ENCODE data around the gene HDAC7. TPM values are rescaled to one million over a fixed set of nuclear protein-coding genes. Genes with fewer than 3 reads are reported as not detected.

Gene HDAC7
- total RNA-seq, 1 donor = 47.9 TPM

DNA sequence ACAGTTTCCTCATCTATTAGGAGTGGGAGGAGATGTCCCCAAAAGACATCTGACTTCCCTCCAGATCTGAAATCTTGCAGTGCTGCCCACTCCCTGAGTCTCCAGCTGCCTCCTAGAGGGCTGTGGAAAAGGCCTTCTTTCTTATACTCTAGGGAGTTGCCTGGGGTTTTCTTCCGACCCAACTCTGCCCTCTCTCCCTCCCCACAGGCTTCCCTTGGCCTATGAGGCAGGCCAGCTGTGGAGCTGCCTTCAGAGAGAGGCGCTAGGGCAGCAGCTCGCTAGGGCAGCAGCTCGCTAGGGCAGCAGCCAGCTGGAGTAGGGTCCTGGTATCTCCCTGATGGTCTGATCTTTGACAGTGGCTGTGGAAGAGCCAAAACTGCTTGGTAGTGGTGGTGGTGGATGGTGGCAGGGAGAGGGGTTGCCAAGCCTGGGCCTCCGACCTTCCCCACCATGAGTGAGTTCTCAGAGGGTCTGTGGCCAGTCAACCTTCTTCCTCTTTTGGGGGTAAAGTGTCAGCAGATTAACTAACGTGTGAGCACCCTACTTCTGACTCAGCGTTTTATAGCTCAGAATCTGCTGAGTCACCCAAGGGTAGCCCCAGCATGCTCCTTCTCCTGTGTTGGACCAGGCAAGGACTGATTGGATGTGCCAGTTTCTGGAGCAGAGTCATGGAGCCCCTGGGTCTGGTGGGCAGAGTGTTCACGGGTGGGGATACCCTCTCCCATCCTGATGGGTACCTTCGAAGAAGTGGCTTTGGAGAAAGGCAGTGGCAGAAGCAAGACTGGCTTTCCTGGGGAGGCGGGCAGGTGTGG is 44.4 kb downstream of the HDAC7 start:
- TF ChIP-seq, protein P1, sequence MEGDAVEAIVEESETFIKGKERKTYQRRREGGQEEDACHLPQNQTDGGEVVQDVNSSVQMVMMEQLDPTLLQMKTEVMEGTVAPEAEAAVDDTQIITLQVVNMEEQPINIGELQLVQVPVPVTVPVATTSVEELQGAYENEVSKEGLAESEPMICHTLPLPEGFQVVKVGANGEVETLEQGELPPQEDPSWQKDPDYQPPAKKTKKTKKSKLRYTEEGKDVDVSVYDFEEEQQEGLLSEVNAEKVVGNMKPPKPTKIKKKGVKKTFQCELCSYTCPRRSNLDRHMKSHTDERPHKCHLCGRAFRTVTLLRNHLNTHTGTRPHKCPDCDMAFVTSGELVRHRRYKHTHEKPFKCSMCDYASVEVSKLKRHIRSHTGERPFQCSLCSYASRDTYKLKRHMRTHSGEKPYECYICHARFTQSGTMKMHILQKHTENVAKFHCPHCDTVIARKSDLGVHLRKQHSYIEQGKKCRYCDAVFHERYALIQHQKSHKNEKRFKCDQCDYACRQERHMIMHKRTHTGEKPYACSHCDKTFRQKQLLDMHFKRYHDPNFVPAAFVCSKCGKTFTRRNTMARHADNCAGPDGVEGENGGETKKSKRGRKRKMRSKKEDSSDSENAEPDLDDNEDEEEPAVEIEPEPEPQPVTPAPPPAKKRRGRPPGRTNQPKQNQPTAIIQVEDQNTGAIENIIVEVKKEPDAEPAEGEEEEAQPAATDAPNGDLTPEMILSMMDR (IDR thresholded peaks at IDR 0.05; ENCODE audit: insufficient read depth, low read depth, low read length) = no peak
- peak; percentile 55 for DNase-seq (ENCODE audit: low read depth)
- H3K4me3 ChIP-seq (ENCODE audit: low read depth, low read length) = no peak overlapping the region

DNA sequence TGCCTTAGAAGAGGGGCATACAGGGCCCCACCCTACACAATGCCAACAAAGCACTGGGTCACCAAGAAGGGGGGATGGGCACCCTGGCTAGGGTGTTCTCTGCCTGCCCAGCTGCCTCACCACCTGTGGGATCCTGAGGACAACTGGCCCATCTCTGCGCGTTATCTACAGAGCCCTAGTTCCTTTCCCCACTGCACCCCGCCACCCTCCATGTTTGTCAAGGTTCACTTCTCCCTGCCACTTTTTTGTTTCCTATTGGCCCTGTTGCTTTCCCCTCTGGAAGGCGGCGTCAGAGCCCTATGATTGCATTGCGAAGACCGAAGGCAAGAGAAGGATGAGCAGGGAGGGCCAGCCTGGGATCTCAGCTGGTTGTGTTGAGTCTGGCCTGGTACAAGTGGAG is 45.0 kb downstream of the HDAC7 start:
- no peak for DNase-seq (ENCODE audit: low read depth)
- H3K4me3 ChIP-seq (ENCODE audit: low read depth, low read length) = no peak overlapping the region
- TF ChIP-seq, protein P1 (IDR thresholded peaks at IDR 0.05; ENCODE audit: insufficient read depth, low read depth, low read length) = no peak

DNA sequence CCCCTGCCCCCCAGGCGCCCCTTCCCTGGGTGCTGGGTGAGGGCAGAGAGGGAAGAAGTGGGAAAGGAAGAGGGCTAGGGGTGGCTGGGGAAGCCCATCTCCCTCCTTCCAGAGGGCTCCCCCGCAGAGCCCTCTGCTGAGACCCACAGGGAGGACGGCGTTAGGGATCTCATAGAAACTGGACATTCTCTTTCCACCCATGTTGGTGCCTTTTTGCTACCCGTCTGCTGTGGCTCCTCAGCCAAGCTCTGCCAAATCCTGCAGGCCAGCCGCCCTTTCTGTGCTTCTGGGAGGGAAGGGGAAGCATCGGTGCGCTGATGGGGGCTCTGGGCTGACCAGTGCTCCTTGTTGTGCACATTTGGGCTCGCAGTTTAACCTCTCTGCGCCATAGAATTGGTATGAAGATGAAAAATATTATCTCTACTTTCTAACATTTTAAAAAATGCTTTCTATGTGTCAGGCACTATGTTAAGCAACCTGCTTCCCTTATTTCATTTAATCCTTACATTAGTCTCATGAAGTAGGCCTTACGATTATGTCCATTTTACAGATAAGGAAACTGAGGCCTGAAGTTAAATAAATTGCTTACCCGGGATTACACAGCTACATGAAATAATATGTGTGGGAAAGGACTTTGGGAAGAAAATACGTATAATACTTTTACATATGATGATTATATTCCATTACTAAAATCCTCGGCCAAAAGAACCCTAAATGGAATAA is 45.7 kb downstream of the HDAC7 start:
- TF ChIP-seq, protein P1 (IDR thresholded peaks at IDR 0.05; ENCODE audit: insufficient read depth, low read depth, low read length) = no peak
- no peak for DNase-seq (ENCODE audit: low read depth)
- H3K4me3 ChIP-seq (ENCODE audit: low read depth, low read length) = peak overlapping the region; percentile 64

DNA sequence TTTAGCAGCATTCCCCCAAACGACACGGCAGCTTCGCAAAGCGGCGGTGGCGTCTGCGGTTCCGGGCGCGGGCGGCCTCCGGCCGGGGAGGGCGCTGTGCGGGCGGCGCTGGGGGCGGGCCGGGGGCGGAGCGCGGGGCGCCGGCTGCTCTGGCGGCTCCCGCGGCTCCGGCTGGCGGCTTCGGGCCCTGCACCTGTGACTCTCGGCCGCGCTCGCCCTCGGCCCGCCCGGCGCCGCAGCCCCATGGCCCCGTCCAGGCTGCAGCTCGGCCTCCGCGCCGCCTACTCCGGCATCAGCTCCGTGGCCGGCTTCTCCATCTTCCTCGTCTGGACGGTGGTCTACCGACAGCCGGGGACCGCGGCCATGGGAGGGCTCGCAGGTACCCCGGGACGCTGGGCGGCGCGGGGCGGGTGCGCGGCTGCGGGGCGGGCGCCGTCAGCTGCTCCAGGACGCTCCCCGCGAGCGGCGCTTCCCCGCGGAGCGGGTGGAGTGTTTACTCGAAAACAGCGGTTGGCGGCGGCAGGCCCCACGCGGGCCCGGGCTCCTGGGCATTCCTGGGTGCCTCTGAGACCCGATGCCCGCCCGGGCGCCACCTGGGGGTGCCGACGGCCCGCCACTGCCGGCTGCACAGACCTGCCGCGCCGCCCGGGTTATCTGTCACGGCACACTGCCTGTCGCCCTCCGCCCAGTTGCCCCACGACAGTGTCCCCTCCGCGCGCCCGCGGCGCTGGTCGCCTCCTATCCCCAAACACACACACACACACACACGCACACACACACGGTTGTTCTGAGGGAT is 46.4 kb downstream of the HDAC7 start, which contains the start of gene SLC48A1:
Gene SLC48A1 (plus strand): TSS at position 177 of the 796 bp plus-strand sequence. CDS start 67 bp downstream, at position 244.
- peak within 1 kb of the TSS; percentile 64 for H3K4me3 ChIP-seq (ENCODE audit: low read depth, low read length)
- DNase-seq (ENCODE audit: low read depth) = peak; percentile 55
- TF ChIP-seq, protein P1 (IDR thresholded peaks at IDR 0.05; ENCODE audit: insufficient read depth, low read depth, low read length) = peak; percentile 21

DNA sequence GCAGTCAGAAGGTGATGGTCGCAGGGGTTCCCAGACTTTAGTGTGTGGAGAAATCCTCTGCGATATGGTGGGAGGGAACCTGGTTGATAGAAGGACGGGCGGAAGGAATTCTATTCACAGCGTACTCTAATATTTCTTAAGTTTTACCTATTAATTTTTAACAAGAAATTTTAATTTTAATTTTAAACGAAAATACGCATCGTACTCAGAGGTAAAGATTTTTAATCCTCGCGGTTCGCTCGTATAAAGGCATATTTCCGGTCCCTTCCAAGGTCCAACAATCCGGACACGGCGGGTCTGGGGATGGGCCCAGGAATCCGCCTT is 47.0 kb downstream of the HDAC7 start:
- no peak for DNase-seq (ENCODE audit: low read depth)
- TF ChIP-seq, protein P1 (IDR thresholded peaks at IDR 0.05; ENCODE audit: insufficient read depth, low read depth, low read length) = no peak
- peak overlapping the region; percentile 64 for H3K4me3 ChIP-seq (ENCODE audit: low read depth, low read length)

DNA sequence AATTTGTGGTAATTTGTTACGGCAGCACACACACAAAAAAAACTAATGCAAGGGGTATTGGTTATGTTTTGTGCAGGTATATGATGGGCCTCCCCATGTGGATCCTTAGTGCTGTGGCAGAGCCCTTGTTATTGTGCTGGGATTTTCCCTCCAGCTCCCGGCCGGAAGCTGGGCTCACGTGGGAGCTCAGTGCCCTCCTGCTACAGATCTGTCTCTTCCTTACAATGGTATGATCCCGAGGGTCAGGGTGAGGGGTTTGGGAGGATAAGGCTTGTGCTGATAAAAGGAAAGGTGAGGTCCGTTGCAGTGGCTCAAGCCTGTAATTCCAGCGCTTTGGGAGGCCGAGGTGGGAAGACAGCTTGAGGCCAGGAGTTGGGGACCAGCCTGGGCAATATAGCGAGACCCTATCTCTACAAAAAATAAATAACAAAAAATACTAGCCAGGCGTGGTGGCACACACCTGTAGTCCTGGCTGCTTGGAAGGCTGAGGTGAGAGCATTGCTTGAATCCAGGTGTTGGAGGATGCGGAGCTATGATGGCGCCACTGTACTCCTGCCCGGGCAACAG is 47.5 kb downstream of the HDAC7 start:
- TF ChIP-seq, protein P1 (IDR thresholded peaks at IDR 0.05; ENCODE audit: insufficient read depth, low read depth, low read length) = no peak
- DNase-seq (ENCODE audit: low read depth) = no peak
- no peak overlapping the region for H3K4me3 ChIP-seq (ENCODE audit: low read depth, low read length)

Data from fibroblast of villous mesenchyme (primary cell).